AG09309 (cell line): ENCODE measurements around the gene BBIP1.

Experiments
- DNase-seq: peaks from one replicate; pipeline ENCODE4 v3.0.0-alpha.2; 2010; ENCODE audit warnings: low read depth
- H3K4me3 ChIP-seq: 2 replicates; pipeline ENCODE4 v1.5.1; 2011; ENCODE audit warnings: mild to moderate bottlenecking, low read depth, low read length, moderate library complexity; ENCODE audit not compliant: control insufficient read depth
- CTCF ChIP-seq: IDR thresholded peaks from 2 replicates; pipeline ENCODE4 v1.5.1; 2011; ENCODE audit warnings: mild to moderate bottlenecking, low read depth, low read length, inconsistent platforms; ENCODE audit not compliant: insufficient read depth, control insufficient read depth; ENCODE audit errors: missing control alignments

BBIP1 gene

GRCh38 chr10:110946496-110946895 is 27.5 kb upstream of the BBIP1 start:
- no peak overlapping the region for H3K4me3 ChIP-seq
- DNase-seq: no peak
- no peak for TF ChIP-seq CTCF

- DNase-seq: peak; percentile 29
- no peak for TF ChIP-seq CTCF
- H3K4me3 ChIP-seq: no peak overlapping the region
Measured at GRCh38 chr10:110944792-110945396, 25.9 kb upstream of the BBIP1 start.

GRCh38 chr10:110939419-110939818 is 20.4 kb upstream of the BBIP1 start:
- no peak for TF ChIP-seq CTCF
- DNase-seq: no peak

GRCh38 chr10:110936757-110937156 is 17.8 kb upstream of the BBIP1 start:
- no peak overlapping the region for H3K4me3 ChIP-seq
- no peak for TF ChIP-seq CTCF

More at GRCh38 chr10:110939419-110939818, 20.4 kb upstream of the BBIP1 start:
- no peak overlapping the region for H3K4me3 ChIP-seq

DNA sequence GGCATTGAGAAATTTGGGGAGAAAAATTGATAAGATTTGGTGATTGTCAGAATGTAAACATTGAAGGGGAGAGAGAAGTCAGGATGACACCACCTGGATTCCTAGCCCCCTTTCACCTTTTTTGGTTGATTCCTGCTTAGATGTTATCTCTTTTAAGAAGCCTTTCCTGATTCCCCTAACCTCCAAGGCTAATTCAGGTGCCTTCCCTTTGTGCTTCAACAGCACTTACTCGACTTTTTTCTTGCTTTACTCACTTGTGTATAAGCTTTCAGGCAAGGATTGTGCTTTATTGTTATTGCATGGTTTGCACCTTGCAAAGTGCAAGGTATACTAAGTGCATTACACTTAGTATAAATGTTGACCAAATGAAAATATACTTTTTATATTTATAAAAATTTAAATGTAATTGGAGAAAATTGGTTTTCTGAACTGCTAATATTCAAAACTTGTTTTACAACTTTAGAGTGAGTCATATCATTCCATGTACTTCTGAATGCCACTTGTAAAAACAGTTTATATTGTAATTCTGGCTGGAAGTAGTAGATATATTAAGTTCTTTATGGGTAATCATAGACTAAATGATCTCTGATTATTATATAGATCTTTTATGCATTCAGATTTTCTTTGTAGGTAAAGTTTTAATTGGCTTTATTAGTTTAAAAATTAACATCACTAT is 13.7 kb upstream of the BBIP1 start:
- DNase-seq: no peak
- no peak overlapping the region for H3K4me3 ChIP-seq
- no peak for TF ChIP-seq CTCF

More at GRCh38 chr10:110936757-110937156, 17.8 kb upstream of the BBIP1 start:
- no peak for DNase-seq

DNA sequence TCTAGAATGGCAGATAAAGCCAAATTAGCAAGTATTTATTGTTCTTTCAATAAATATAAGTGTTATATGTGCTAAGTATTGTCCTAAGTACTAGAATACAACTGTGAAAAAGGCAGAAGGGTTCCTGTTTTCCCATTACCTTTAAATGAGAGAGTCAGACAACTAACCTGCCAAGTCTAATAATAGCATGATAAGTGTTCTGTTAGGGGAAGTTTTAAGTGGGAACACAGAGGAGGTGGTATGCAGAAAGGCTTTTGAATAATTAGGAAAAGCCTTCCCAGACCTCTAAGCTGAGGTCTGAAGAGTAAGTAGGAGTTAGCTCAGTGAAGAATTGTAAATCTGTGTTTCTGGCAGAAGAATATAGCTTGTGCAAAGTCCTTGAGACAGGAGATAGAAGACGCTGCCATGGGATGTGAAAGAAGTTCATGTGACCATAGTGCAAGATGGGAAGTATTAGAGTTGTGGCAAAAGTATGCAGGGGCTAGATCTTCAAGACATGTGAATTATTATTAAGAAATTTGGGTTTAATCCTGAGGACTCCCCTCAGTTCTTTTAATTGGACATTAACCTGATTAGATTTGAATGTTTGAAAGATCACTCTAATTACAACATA is 12.9 kb upstream of the BBIP1 start:
- no peak overlapping the region for H3K4me3 ChIP-seq
- DNase-seq: no peak
- TF ChIP-seq CTCF: no peak

DNA sequence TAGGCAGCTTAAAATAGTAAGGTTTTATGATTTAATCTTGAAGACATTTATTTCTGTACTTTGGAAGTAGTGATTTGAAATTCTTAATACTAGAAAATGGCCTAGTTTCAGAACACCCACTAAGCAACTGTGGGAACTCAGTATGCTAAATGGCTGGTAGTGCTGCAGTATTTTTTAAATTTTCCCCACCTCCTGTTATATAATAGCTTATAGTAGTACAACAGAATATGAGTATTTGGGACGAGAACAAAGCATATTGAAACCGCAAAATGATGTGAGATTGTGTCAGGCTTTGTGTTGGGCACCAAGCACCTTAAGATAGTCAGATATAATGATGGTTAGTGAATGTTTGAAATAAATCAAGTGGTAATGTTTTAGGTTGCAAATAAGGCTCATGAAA is 8.5 kb upstream of the BBIP1 start:
- TF ChIP-seq CTCF: no peak
- no peak overlapping the region for H3K4me3 ChIP-seq
- no peak for DNase-seq
